Stomach (tissue), 9 donors: ENCODE data around the gene ITLN1. TPM values are rescaled to one million over a fixed set of nuclear protein-coding genes. Genes with fewer than 3 reads are reported as not detected.

Experiments
- DNase-seq, 2 donors: peaks; one replicate each; pipeline versions ENCODE4 v3.0.0 to v3.0.0-alpha.2; 2013 to 2019
- H3K27ac ChIP-seq, 5 donors: fragments of 200-600 bp in 4 of 5; sonication (generic) in 4 of 5; one replicate each; pipeline ENCODE4 v1.5.1; 2013 to 2019; ENCODE audit warnings: mild to moderate bottlenecking in 1 of 5, moderate library complexity in 1 of 5
- H3K27me3 ChIP-seq, 3 donors: fragments of 200-600 bp; sonication (generic); one replicate each; pipeline ENCODE4 v1.5.1; 2017 to 2019; ENCODE audit warnings: mixed run types in 1 of 3
- H3K36me3 ChIP-seq, 4 donors: fragments of 200-600 bp; sonication (generic); 1 replicate in 3 of 4; 2 replicates in 1 of 4; pipeline ENCODE4 v1.5.1; 2016 to 2019
- H3K4me1 ChIP-seq, 4 donors: fragments of 200-600 bp; sonication (generic); one replicate each; pipeline ENCODE4 v1.5.1; 2016 to 2019
- H3K4me3 ChIP-seq, 4 donors: fragments of 200-600 bp; sonication (generic) in 3 of 4; one replicate each; pipeline ENCODE4 v1.5.1; 2016 to 2019; ENCODE audit warnings: mild to moderate bottlenecking in 1 of 4
- H3K9me3 ChIP-seq, 4 donors: fragments of 200-600 bp; sonication (generic); one replicate each; pipeline ENCODE4 v1.5.1; 2016 to 2019
- CTCF ChIP-seq, 7 experiments: fragments of 450-650 bp in 4 of 7; fragments of 200-600 bp in 3 of 7; sonication (generic) in 3 of 7; IDR thresholded peaks; one replicate each; pipeline ENCODE4 v1.5.1; 2016 to 2019; ENCODE audit warnings: antibody characterized with exemption in 7 of 7, control low read depth in 2 of 7, mild to moderate bottlenecking in 1 of 7
- EP300 ChIP-seq: sonication (generic); formaldehyde crosslinking; IDR thresholded peaks from one replicate; pipeline ENCODE4 v1.6.1; 2017; ENCODE audit warnings: antibody characterized with exemption
- POLR2A ChIP-seq, 4 donors: fragments of 450-650 bp; IDR thresholded peaks; one replicate each; pipeline ENCODE4 v1.6.1; 2016; ENCODE audit warnings: antibody characterized with exemption in 4 of 4, control low read depth in 2 of 4, mild to moderate bottlenecking in 1 of 4, moderate library complexity in 1 of 4
- POLR2AphosphoS5 ChIP-seq, 3 donors: sonication (generic); formaldehyde crosslinking; IDR thresholded peaks; one replicate each; pipeline ENCODE4 v1.6.1; 2016; ENCODE audit warnings: antibody characterized with exemption in 3 of 3
- WGBS, 5 donors: extraction: QIAGEN DNeasy Blood & Tissue Kit in 3 of 5; methylation state at CpG; one replicate each; pipeline versions ENCODE4 v1.1.5 to v1.1.7; 2013 to 2018; 5-methylcytosine and 5-hydroxymethylcytosine counted together
- intact Hi-C: fragments of 100-400 bp; cut with DNase I; formaldehyde crosslinking; loops from one replicate; pipeline ENCODE4 v1.15.1; 2023; ENCODE audit warnings: low total_unique reads
- polyA plus RNA-seq, 3 donors: library from polyadenylated mRNA; stranded (reverse); fragments of 200-250 nt; gene quantifications; one replicate each; pipeline ENCODE4 v1.2.3, GENCODE V29; 2013
- total RNA-seq, 5 donors: library from RNA; depleted of rRNA; stranded (reverse); fragments of >200 nt; gene quantifications; one replicate each; pipeline versions ENCODE4 v1.1.0 to v1.2.3, GENCODE V29; 2014 to 2016
- donor health status: healthy with polysubstance abuse.
- donor health status: Bipolar disorder and iron deficiency.
- donor health status: healthy.

Gene ITLN1
- total and polyA plus RNA-seq, 8 donors = 1.2 to 241 (median 10.1) TPM; not detected in 1

DNA sequence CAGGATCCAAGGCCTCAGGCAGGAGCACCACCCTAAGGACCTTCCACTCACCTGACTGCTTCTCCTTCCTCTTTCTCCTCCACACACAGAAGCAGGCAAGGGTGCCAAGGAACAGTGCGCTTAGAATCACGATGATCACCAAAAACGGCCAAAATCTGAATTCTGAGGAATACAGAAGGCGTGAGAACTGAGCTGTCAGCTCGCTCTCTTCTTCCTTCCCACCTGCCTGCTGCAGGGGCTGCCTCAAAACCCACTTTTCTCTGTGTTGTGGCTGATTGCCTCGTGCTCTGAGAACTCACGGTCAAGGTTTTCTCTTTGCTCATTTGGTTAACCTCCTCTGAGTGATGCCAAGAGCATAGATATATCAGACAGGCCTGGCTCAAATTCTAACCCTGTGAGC lies 46.1 kb downstream of the ITLN1 start:
- Histone ChIP-seq H3K4me1 (peaks cover 0 to 30% (median 4%) of the 10 kb centered on the region in 4 donors), H3K36me3 (no peaks in the 10 kb centered on the region), H3K27me3 (no peaks in the 10 kb centered on the region), H3K9me3 (no peaks in the 10 kb centered on the region), H3K27ac (peak overlapping the region in 1 of 5 donors; percentile 2), H3K4me3 (no peak overlapping the region)
- intact Hi-C loops = loop anchor here (10.0 kb wide), 1 partner anchor 116 kb away; the partner anchor contains the start of gene ITLN2
- WGBS, 5 donors = 76 to 86% (median 80%) methylated on average over 7 of the region's 7 CpGs
- DNase-seq = no peak
- no peak for TF ChIP-seq CTCF (IDR thresholded peaks at IDR 0.05)
- TF ChIP-seq EP300 = no peak
- TF ChIP-seq POLR2A (IDR thresholded peaks at IDR 0.05) = no peak
- TF ChIP-seq POLR2AphosphoS5 (IDR thresholded peaks at IDR 0.05) = no peak

DNA sequence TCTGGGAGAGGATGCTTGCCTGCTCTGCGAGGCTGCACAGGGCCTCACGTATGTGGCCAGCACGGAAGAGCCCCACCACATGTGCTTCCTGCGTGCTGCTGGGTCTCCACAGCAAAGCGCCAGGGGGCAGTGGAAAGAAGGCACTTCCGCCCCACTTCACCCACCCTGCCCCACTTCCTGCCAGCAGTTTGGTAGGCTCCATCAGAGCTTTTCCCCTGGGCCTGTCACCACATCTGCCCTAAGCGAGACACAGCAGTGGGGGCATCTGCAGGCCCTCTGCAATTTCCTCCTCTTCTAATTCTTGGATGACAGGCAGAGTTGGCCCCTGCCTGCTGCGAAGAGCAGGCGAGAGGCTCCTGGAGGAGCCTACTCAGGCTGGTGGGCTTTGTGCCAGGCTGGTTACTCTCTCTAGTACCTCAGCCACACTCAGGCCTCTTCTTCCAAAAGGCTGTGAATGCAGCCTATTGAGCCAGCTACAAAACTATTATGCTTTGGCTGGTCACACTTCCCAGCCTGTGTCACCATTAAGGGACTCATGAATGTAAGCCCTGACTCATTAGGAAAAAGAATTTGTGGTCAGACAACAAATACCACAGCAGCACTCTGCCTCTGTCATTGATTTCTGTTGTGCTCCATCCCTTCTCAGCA lies 47.3 kb downstream of the ITLN1 start:
- TF ChIP-seq POLR2A (IDR thresholded peaks at IDR 0.05) = no peak
- peak in 1 of 3 donors; percentile 7 for TF ChIP-seq POLR2AphosphoS5 (IDR thresholded peaks at IDR 0.05)
- WGBS, 5 donors = 71 to 84% (median 78%) methylated on average over 9 of the region's 9 CpGs
- intact Hi-C loops = loop anchor here (10.0 kb wide), 1 partner anchor 117 kb away; the partner anchor contains the start of gene ITLN2
- no peak overlapping the region for H3K4me3 ChIP-seq
- H3K36me3 ChIP-seq = no peaks in the 10 kb centered on the region
- no peaks in the 10 kb centered on the region for H3K27me3 ChIP-seq
- H3K9me3 ChIP-seq = no peaks in the 10 kb centered on the region
- H3K27ac ChIP-seq = peak overlapping the region in 3 of 5 donors; percentile 42 to 56 (median 45)
- DNase-seq = peak; percentile 50 to 82
- H3K4me1 ChIP-seq = peaks cover 0 to 30% (median 4%) of the 10 kb centered on the region in 4 donors

GRCh38 chr1:160836981-160837557 lies 47.9 kb downstream of the ITLN1 start:
- intact Hi-C loops = loop anchor here (10.0 kb wide), 1 partner anchor 118 kb away; the partner anchor contains the start of gene ITLN2
- no peak overlapping the region for H3K4me3 ChIP-seq
- no peak for DNase-seq
- H3K27me3 ChIP-seq = no peaks in the 10 kb centered on the region
- H3K9me3 ChIP-seq = no peaks in the 10 kb centered on the region
- TF ChIP-seq POLR2A (IDR thresholded peaks at IDR 0.05) = no peak
- no peak for TF ChIP-seq EP300
- TF ChIP-seq POLR2AphosphoS5 (IDR thresholded peaks at IDR 0.05) = no peak
- TF ChIP-seq CTCF (IDR thresholded peaks at IDR 0.05) = no peak
- WGBS, 5 donors = 47 to 66% (median 56%) methylated on average over 4 of the region's 4 CpGs
- peaks cover 0 to 30% (median 4%) of the 10 kb centered on the region in 4 donors for H3K4me1 ChIP-seq
- peak overlapping the region in 2 of 5 donors; percentile 9 to 14 for H3K27ac ChIP-seq
- H3K36me3 ChIP-seq = no peaks in the 10 kb centered on the region

- peak overlapping the region in 2 of 5 donors; percentile 9 to 14 for H3K27ac ChIP-seq
- TF ChIP-seq CTCF (IDR thresholded peaks at IDR 0.05) (no peak), POLR2A (IDR thresholded peaks at IDR 0.05) (no peak), POLR2AphosphoS5 (IDR thresholded peaks at IDR 0.05) (no peak), EP300 (no peak)
- H3K36me3 ChIP-seq = no peaks in the 10 kb centered on the region
- H3K4me1 ChIP-seq = peaks cover 0 to 30% (median 4%) of the 10 kb centered on the region in 4 donors
- DNase-seq = no peak
- WGBS, 5 donors = 44 to 59% (median 47%) methylated on average over 3 of the region's 3 CpGs
- intact Hi-C loops = loop anchor here (10.0 kb wide), 1 partner anchor 118 kb away; the partner anchor contains the start of gene ITLN2
- no peaks in the 10 kb centered on the region for H3K27me3 ChIP-seq
- H3K4me3 ChIP-seq = no peak overlapping the region
- H3K9me3 ChIP-seq = no peaks in the 10 kb centered on the region
Measured at GRCh38 chr1:160836561-160836960, 48.4 kb downstream of the ITLN1 start.
